Effector memory CD4-positive, alpha-beta T cell (primary cell): ENCODE measurements around the gene TAF1D.
"Not testable (repeated sequence)": the region's sequence is repeated elsewhere in the genome, so short reads cannot be mapped to it uniquely, and the experiment has no call there.

ENCODE experiments used
- DNase-seq, 3 donors: peaks; one replicate each; pipeline ENCODE4 v3.0.0-alpha.2; 2020
- H3K27ac ChIP-seq: 2 replicates; pipeline ENCODE4 v1.7.0; 2013; ENCODE audit warnings: mild to moderate bottlenecking, low read length, moderate library complexity; ENCODE audit not compliant: insufficient read depth, poor library complexity, severe bottlenecking
- H3K27me3 ChIP-seq: replicated peaks from 2 replicates; pipeline ENCODE4 v1.7.0; 2013; ENCODE audit warnings: mild to moderate bottlenecking, low read length; ENCODE audit not compliant: insufficient read depth, control insufficient read depth, poor library complexity, severe bottlenecking
- H3K36me3 ChIP-seq: 2 replicates; pipeline ENCODE4 v1.7.0; 2013; ENCODE audit warnings: mild to moderate bottlenecking, low read length, moderate library complexity; ENCODE audit not compliant: control insufficient read depth, insufficient read depth
- H3K4me1 ChIP-seq: 2 replicates; pipeline ENCODE4 v1.7.0; 2013; ENCODE audit warnings: low read length, mild to moderate bottlenecking; ENCODE audit not compliant: control insufficient read depth, insufficient read depth, poor library complexity, severe bottlenecking
- H3K4me3 ChIP-seq: 2 replicates; pipeline ENCODE4 v1.7.0; 2013; ENCODE audit warnings: low read length, low read depth, mild to moderate bottlenecking; ENCODE audit not compliant: insufficient read depth, poor library complexity, severe bottlenecking
- H3K9me3 ChIP-seq: 2 replicates; pipeline ENCODE4 v1.7.0; 2013; ENCODE audit warnings: mild to moderate bottlenecking, low read length, moderate library complexity; ENCODE audit not compliant: control insufficient read depth

Gene TAF1D

GRCh38 chr11:93753241-93753640 lies 11.9 kb upstream of the TAF1D start:
- no peak for DNase-seq
- no peaks in the 10 kb centered on the region for H3K27me3 ChIP-seq
- H3K4me3 ChIP-seq = no peak overlapping the region
- H3K9me3 ChIP-seq = no peaks in the 10 kb centered on the region
- H3K4me1 ChIP-seq = no peaks in the 10 kb centered on the region
- peaks cover 18% of the 10 kb centered on the region for H3K36me3 ChIP-seq
- no peak overlapping the region for H3K27ac ChIP-seq

DNA sequence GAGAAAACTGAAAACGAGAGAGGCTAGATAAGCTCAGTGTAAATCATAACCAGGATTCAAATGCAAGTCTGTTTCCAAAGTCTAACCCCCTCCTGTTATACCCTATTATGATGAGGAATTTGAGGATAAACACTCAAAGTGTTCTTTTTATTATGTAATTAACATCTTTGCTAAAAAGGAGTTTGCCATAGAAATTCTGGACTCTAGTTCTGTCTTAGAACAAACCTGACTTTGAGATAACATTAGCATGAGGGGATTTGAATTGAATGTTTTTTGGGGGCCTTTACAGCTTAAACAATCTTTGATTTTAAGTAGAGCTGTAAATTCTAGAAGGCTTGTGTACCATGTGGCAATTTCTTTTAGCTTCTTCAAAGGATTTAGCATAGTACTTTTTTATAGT lies 9.7 kb upstream of the TAF1D start:
- Histone ChIP-seq H3K27ac (no peak overlapping the region), H3K36me3 (peaks cover 8% of the 10 kb centered on the region), H3K4me1 (no peaks in the 10 kb centered on the region), H3K4me3 (no peak overlapping the region), H3K27me3 (no peaks in the 10 kb centered on the region), H3K9me3 (no peaks in the 10 kb centered on the region)
- no peak for DNase-seq

DNA sequence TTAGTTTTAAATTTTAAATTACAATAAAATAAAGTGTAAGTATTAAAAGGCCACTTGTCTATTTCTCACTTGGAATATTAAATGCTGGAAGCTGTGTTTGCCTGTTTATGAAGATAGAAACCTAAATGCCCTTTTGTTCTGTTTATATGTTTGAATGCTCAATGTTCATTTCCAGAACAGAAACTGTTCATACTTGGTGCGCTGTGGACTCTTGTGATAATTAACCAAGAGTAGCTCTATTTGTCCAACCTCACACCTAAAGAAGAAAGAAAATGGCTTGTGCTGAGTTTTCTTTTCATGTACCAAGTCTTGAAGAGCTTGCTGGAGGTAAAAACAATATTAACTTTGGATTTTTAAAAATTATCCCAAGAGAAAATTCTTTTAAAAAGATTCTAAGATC lies 5.8 kb upstream of the TAF1D start:
- Histone ChIP-seq H3K36me3 (no peaks in the 10 kb centered on the region), H3K27ac (no peak overlapping the region), H3K4me3 (no peak overlapping the region), H3K9me3 (no peaks in the 10 kb centered on the region), H3K4me1 (no peaks in the 10 kb centered on the region), H3K27me3 (no peaks in the 10 kb centered on the region)
- no peak for DNase-seq

GRCh38 chr11:93746101-93746500 lies 4.8 kb upstream of the TAF1D start:
- H3K4me1 ChIP-seq = no peaks in the 10 kb centered on the region

DNA sequence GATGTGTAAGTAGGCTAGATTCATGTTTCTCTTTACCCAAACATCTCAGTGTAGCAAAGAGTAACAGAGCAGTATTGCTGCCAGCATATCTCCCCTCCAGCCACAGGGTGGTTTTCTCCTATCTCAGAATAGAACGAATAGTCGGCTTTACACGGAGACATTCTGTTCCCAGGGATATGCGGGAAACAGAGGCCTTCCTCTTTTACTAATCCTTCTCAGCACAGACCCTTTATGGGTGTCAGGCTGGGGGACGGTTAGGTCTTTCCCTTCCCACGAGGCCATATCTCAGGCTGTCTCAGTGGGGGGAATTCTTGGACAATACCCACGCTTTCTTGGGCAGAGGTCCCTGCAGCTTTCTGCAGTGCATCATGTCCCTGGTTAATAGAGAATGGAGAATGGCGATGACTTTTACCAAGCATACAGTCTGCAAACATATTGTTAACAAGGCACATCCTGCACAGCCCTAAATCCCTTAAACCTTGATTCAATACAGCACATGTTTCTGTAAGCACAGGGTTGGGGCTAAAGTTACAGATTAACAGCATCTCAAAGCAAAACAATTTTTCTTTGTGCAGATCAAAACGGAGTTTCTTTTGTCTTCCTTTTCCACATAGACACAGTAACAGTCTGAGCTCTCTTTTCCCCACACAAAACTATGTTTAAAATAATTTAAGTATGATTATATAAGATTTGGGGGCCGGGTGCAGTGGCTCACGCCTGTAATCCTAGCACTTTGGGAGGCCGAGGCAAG lies 3.9 kb upstream of the TAF1D start:
- not testable (repeated sequence) for H3K27me3 ChIP-seq, H3K36me3 ChIP-seq, H3K9me3 ChIP-seq, DNase-seq, H3K4me1 ChIP-seq, H3K4me3 ChIP-seq, H3K27ac ChIP-seq

More at GRCh38 chr11:93746101-93746500, 4.8 kb upstream of the TAF1D start:
- H3K4me3 ChIP-seq = no peak overlapping the region
- no peak for DNase-seq
- H3K27me3 ChIP-seq = no peaks in the 10 kb centered on the region
- H3K27ac ChIP-seq = no peak overlapping the region
- H3K36me3 ChIP-seq = no peaks in the 10 kb centered on the region
- no peaks in the 10 kb centered on the region for H3K9me3 ChIP-seq

DNA sequence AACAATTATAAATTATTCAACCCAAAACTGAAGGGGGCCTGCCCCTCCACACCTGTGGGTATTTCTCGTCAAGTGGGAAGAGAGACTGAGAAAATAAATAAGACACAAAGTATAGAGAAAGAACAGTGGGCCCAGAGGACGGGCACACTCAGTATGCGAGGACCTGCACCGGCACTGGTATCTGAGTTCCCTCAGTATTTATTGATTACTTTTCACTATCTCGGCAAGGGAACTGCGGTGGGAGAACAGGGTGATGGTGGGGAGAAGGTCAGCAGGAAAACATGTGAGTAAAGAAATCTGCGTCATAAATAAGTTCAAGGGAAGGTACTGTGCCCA lies 3.3 kb upstream of the TAF1D start:
- no peak for DNase-seq
- Histone ChIP-seq H3K27ac (no peak overlapping the region), H3K4me3 (no peak overlapping the region), H3K36me3 (no peaks in the 10 kb centered on the region), H3K4me1 (peaks cover 4% of the 10 kb centered on the region), H3K27me3 (no peaks in the 10 kb centered on the region), H3K9me3 (no peaks in the 10 kb centered on the region)

DNA sequence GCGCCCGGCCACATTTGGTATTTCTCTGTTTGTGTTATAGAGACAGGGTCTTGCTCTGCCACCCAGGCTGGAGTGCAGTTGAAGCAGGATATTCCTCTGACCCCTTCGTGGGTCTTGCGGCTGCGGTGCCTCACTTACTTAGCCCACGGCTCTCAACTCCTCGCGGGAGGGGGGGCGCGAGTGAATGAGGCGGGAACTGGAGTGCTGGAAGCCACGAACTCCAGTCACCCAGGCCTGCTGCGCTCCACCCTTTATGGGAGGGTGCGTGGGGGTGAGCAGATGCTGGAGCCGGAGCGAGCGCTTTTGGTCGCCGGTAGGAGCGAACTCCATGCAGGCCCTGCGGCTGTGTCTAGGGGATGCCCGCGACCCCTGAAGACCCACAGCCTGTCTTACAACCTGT lies 2.0 kb upstream of the TAF1D start:
- H3K27ac ChIP-seq = no peak overlapping the region
- no peak for DNase-seq
- H3K4me3 ChIP-seq = no peak overlapping the region
- H3K4me1 ChIP-seq = peaks cover 18% of the 10 kb centered on the region
- no peaks in the 10 kb centered on the region for H3K9me3 ChIP-seq
- H3K36me3 ChIP-seq = no peaks in the 10 kb centered on the region
- H3K27me3 ChIP-seq = no peaks in the 10 kb centered on the region

- no peaks in the 10 kb centered on the region for H3K9me3 ChIP-seq
- H3K4me1 ChIP-seq = peaks cover 31% of the 10 kb centered on the region
- peaks cover 13% of the 10 kb centered on the region for H3K36me3 ChIP-seq
- H3K4me3 ChIP-seq = peak overlapping the region; percentile 91
- no peaks in the 10 kb centered on the region for H3K27me3 ChIP-seq
- DNase-seq = no peak
- peak overlapping the region; percentile 97 for H3K27ac ChIP-seq
These were observed 559 bp upstream of the TAF1D start for GRCh38 chr11:93741882-93742226.

- H3K9me3 ChIP-seq = no peaks in the 10 kb centered on the region
- H3K4me3 ChIP-seq = peak overlapping the region; percentile 91
- DNase-seq = peak; percentile 24 to 47 (median 33)
- H3K36me3 ChIP-seq = peaks cover 23% of the 10 kb centered on the region
- H3K27ac ChIP-seq = peak overlapping the region; percentile 97
- H3K4me1 ChIP-seq = peaks cover 31% of the 10 kb centered on the region
- H3K27me3 ChIP-seq = no peaks in the 10 kb centered on the region
These were observed 583 bp downstream of the TAF1D start for GRCh38 chr11:93740730-93741093.

DNA sequence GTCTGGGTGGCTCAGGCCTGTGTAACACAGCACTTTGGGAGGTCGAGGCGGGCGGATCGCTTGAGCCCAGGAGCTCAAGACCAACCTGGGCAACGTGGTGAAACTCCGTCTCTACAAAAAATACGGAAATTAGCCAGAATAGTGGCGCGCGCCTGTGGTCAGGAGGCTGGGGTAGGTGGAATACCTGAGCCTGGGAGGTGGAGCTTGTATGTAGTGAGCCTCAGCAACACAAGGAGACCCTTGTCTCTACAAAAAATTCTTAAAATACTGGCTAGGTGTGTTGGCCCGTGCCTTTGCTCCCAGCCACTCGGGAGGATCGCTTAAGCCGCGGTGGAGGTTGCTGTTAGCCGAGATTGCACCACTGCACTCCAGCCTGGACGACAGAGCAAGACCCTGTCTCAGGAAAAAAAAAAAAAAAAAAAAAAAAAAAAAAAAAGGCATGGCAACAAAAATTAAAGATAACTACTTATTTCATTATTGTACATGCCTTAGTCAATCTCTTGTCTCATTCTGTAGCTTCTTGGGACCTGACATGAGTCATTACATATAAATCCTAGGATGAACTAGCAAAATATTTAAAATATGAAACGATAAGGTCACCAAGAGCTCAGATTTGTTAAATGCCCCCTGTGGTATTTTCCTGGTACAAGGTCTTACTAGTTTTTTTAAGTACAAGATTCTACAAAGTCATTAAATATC lies 1.1 kb downstream of the TAF1D start:
- Histone ChIP-seq H3K9me3 (no peaks in the 10 kb centered on the region), H3K36me3 (peaks cover 28% of the 10 kb centered on the region), H3K27ac (peak overlapping the region; percentile 97), H3K4me1 (peaks cover 31% of the 10 kb centered on the region), H3K4me3 (peak overlapping the region; percentile 91), H3K27me3 (no peaks in the 10 kb centered on the region)
- DNase-seq = peak; percentile 8 to 35 (median 24)
